GM19467 (cell line): ENCODE results near the gene RBAK.
"Not testable (repeated sequence)": the region's sequence is repeated elsewhere in the genome, so short reads cannot be mapped to it uniquely, and the experiment has no call there.

Source experiments
- ATAC-seq: cut with Tn5 transposase; IDR thresholded peaks from one replicate; pipeline ENCODE4 v1.9.1; 2021; ENCODE audit warnings: mild to moderate bottlenecking, moderate library complexity; ENCODE audit not compliant: unreplicated experiment

RBAK gene

DNA sequence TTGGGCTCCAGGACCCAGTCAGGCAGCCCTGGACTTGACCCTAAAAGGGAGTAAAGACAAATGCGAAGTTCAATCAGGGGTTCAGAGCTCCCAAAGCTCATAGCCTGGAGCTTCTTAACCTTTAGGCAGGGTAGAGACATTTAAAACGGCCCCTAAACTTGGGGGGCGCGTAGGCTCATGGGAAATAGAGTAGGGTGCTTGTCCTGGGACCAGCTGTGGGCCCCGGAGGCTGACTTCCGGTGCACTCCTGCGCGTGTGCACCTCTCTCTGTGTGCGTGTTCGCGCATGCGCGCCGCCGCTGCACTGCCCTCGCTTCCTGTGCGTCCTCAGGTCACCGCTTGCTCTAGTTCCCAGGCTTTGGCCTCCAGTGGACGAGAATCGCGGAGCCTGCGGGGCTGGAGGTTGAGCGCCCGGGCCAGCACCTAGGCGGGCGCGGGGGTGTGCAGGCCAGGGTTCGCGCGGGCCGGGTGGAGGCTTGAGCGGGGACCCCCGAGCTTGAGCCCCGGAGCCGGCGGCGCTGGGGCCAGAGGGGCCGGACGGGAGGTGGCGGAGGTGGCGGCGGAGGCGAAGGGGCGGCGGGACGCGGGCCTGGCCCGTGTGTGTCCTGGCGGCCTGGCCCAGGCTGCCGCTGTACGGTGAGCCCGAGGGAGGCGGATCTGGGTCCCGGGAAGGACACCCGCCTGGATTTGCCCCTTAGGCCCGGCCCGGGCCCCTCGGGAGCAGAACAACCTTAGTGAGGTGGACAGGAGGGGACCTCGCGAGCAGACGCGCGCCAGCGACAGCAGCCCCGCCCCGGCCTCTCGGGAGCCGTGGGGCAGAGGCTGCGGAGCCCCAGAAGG, at the start of gene RBAK:
Gene RBAK (plus strand): TSS at position 303 of the 839 bp plus-strand sequence. CDS start 2,217 bp downstream, outside the sequence.
- peak; percentile 100 for ATAC-seq

DNA sequence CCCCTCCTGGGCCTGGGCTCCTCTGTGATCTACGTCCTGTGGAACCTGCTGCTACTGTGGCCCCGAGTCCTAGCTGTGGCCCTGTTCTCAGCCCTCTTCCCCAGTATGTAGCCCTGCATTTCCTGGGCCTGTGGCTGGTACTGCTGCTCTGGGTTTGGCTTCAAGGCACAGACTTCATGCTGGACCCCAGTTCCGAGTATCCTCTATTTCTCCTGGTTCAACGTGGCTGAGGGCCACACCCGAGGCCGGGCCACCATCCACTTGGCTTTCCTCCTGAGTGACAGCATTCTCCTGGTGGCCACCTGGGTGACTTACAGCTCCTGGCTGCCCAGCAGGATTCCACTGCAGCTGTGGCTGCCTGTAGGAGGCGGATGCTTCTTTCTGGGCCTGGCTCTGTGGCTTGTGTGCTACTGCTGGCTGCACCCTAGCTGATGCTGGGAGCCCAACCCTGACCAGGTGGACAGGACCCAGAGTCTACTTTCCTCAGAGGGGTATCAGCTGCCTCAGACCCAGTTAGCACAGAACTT, 48.9 kb upstream of the RBAK start:
- no peak for ATAC-seq

DNA sequence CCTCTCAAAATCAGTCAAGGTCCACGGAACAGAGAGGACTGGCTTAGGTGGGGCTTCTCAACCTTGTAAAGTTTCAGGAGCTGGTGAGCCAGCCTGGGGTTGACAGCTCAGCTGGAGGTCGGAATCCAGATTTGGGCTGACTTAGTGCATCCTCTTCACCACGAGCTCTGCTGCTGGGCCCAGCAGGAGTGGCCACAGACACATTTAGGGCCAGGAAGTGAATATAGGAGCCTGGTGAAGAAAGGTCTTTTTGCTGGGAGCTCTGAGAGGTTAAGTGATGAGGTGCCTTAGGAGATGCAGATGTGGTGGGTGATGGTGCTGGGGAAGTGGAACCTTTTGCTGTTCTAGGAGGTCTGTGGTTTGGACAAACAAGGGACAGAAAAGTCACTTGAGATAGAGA, 47.4 kb upstream of the RBAK start:
- no peak for ATAC-seq

DNA sequence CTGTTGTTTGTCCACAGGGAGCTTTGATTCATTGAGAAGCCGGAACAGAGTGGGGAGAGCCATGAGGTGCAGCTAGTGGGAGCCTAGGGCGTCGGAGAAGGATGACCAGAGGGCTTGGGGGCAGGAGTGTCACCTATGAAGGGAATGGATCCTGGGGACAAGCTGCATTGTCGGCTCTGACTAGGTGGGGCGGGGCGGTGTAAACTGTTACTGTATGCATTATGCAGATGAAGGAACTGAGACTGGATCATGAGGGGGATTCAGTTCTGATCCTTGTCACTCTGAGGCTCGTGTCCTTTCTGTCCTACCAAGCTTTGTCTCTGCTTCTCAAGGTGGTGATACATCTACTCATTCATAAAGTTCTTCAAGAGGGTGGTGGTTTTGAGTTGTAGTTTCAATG, 46.8 kb upstream of the RBAK start:
- no peak for ATAC-seq

DNA sequence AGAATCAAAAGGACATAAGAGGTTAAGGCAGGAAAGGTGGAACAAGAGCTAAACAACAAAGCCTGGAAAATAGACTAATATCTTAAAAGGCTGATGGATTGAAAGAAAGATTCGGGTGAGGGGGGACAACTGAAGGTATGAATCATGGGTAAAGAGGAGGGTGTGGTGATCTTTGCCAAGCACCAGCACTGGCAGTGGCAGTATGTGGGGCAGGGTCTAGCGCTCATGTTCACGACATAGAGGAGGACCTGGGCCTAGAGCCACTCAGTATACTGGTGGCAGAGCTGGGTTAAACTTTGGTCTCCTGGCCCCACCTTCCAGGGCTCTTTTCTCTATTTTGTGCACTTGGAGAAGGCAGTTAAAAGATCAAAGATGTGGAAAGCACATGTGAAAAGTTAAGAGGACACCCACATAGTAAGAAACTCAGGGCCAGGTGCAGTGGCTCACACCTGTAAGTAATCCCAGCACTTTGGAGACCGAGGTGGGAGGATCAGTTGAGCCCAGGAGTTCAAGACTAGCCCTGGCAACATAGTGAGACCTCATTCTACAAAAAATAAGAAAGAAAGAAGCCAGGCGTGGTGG, 46.2 kb upstream of the RBAK start:
- no peak for ATAC-seq

DNA sequence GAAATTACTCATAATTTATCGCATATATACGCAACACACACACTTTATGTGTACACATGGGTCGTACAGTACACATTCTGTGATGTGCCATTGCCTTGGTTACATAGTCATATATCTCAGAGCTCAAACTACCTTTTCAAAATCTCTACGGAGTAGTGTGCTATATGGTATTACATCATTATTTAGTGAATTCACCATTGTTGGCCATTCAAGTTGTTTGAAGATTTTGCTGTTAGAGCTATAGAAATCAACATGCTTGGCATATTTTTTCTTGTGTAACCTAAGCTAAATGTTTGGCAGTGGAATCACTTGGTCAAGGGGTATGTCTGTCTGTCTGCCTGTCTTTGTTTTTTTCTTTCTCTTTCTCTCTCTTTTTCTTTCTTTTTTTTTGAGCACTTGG, 44.7 kb upstream of the RBAK start:
- ATAC-seq = no peak

DNA sequence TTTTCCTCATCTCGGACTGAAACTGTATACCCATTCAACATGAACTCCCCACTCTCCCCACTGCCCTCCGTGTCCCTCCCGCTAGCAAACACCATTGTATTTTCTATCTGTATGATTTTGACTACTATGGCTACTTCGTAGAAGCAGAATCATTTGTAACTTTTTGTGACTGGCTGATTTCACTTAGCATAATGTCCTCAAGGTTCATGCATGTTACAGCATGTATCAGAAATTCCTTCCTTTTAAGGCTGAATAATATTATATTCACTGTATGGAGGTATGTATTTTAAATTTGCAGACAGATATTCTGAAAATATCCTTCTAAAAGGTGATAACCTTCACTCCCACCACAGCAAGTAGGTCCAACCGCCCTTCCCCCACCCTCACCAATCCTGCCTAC, 43.7 kb upstream of the RBAK start:
- ATAC-seq = no peak

DNA sequence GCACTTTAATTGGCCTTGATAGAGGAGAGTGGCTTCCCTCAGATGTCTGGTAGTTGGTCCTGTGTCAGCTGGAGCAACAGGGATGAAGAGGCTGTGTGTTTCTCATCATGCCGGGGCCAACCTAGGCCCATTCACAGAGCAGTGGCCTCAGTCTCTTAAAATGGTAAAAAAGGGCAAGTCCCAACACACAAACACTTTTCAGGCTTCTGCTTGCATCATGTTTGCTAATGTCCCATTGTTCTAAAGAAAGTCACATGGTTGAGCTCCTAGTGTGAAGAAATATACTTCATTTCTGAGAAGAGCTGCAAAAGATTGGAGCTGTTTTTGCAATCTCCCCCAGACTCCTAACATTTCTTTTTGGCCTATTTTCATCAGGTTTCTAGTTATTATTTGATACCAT, 40.6 kb upstream of the RBAK start:
- no peak for ATAC-seq

DNA sequence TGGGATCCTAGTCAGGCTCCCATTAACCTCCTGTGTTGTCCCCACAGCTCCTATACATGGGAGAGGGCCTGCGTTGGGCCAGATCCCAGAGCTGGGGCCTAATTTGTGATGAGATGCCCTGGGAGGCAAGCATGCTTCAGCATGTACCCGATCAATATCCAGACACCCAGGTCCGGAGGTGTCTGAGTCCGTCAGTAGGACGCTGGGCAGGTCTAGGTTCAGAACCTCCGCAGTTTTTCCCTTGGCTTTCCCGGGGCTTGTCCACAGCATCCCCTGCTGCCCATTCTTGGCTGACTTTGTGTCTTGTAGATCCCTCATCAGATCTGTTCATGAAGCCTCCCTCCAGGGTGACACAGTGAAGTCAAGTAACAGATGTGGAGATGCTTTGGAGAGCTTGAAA, 32.7 kb upstream of the RBAK start:
- no peak for ATAC-seq

DNA sequence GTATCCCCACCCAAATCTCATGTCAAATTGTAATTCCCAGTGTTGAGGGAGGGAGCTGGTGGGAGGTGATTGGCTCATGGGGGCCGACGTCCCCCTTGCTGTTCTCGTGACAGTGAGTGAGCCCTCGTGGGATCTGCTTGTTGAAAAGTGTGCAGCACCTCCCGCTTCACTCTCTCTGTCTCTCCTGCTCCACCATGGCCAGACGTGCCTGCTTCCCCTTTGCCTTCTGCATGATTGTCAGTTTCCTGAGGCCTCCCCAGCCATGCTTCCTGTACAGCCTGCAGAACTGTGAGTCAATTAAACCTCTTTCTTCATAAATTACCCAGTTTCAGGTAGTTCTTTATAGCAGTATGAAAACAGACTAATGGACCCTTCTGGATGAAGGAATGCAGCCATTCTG, 29.7 kb upstream of the RBAK start:
- not testable (repeated sequence) for ATAC-seq

DNA sequence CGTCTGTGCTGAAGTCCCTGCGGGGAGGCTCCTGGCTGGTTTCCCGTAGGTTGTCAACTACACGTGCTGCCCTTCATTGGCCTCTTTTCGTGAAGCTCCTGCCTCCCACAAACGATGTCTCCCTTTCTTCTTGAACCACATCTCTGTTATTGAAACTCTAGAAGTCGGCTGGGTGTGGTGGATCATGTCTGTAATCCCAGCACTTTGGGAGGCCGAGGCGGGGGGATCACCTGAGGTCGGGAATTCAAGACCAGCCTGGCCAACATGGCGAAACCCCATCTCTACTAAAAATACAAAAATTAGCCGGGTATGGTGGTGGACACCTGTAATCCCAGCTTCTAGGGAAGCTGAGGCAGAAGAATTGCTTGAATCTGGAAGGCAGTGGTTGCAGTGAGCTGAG, 28.0 kb upstream of the RBAK start:
- not testable (repeated sequence) for ATAC-seq

DNA sequence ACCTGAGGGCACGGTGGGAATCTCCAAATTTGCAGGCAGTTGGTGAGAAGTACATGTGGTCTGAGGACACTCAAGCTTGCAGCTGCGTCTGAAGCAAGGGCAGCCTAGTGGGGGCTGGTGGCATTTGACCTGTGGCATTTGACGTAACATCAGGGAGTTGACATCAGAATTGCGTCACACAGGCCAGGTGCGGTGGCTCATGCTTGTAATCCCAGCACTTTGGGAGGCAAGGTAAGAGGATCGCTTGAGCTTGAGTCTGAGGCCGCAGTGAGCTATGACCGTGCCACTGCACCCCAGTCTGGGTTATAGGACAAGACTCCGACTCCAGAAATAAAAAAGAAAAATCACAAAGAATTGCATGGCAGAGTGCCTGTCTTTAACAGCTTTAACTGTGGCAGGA, 25.6 kb upstream of the RBAK start:
- ATAC-seq = no peak

DNA sequence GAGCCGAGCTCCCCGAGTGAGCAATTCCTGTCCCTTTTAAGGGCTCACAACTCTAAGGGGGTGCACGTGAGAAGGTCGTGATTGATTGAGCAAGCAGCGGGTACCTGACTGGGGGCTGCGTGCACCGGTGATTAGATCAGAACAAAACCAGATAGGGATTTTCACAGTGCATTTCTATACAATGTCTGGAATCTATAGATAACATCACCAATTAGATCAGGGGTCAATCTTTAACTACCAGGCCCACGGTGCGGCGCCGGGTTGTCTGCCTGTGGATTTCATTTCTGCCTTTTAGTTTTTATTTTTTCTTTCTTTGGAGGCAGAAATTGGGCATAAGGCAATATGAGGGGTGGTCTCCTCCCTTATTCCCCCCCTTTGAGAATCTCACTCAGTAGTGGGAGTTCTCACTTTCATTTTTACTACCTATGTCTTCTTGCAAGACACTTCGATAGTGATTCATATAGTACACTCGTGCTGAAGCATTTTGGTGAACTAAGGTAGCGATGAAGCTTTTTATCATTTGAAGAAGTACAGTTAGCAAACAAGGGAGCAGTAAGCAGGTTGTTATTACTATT, 24.6 kb upstream of the RBAK start:
- not testable (repeated sequence) for ATAC-seq

DNA sequence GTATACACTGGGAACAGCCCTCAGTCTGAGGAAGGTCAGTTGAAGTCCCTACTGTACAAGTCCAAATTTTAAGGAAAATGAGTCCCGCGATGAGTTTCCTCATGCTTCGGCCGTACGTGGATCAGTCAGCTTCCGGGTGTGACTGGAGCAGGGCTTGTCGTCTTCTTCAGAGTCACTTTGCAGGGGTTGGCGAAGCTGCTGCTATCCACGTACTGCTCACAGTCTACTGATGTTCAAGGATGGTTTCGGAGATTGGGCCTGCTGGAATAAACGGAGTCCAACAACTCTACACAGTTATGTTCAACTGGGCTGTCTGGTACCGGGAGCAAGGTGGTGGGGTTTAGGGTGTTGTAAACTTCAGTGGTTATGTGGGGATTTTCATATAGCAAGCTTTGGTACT, 22.0 kb upstream of the RBAK start:
- ATAC-seq = not testable (repeated sequence)

DNA sequence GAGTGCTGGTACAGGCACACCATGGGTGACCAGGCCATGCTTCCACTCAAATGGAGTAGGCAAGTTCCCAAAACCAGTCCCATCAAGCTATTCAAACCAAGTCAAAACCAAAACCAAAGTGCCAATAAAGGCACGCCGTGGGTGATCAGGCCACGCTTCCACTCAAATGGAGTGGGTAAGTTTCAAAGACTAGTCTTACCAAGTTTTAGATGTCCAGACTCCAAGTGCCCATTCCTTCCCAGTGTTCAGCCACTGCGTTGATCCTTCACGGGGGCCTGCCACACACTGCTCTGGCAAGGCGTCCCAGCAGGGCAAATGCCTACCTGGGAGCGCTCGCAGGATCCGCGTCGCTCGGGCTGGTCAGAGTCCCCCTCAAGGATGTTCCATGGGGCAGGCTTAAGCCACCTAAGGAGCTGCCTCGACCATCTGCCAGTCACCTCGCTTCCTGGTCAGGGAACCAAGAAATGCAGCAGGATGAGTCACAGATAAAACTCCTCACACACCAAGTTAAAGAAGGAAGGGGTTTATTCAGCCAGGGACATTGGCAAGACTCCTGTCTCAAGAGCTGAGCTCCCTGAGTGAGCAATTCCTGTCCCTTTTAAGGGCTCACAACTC, 17.8 kb upstream of the RBAK start:
- not testable (repeated sequence) for ATAC-seq

DNA sequence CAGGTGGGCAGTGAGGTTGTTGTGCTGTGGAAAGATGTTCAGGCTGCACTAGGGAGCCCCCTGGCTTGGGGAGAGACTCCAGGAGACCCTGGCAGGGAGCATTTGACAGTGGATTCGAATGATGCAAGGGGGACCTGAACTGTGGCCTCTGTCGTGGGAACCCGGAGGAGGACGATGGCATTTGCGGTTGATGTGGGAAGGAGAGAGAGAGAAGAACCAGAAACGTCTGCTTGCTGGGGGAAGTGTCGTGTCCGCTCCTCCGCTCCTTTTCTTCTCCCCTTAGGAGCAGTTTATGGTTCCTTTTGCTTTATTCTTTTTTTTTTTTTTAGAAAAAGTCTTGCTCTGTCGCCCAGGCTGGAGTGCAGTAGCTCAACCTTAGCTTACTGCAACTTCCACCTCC, 12.5 kb upstream of the RBAK start:
- ATAC-seq = not testable (repeated sequence)

DNA sequence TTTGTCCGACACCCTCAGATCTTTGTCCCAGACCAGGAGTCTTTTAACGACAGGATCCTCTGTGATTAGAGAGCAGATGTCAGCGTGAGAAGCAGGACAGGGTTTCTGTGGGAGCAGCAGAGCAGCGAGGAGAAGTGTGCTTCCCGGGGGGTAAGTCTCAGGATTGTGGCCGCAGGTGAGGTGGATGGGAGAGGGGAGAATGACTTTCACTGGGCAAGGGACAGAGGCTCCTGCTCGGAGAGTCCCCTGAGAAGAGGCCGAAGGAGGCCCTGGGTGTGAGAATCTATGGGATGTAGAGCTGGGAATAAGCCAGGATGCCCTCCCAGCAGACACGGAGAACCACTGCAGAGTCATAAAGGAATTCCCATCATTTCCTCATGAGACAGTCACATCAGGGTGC, 10.4 kb upstream of the RBAK start:
- no peak for ATAC-seq

DNA sequence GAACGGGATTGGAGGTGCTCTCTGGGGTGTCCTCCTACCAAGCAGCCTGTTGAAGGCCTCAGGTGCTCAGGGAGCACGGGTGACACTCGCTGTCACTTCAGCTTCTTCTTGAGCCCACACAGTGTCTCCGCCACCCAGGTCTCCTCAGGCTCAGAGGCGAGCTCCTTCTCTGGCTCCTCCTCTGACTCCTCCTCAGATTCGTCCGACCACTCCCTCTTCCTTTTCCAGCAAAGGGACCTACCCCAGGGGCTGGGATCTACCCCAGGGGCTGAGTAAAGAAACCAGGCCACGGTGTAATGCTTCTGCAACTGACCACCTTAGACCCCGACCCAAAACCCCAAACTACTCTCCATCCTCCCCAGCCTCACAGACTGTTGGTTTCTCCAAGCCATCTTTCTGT, 9.2 kb upstream of the RBAK start:
- ATAC-seq = no peak

DNA sequence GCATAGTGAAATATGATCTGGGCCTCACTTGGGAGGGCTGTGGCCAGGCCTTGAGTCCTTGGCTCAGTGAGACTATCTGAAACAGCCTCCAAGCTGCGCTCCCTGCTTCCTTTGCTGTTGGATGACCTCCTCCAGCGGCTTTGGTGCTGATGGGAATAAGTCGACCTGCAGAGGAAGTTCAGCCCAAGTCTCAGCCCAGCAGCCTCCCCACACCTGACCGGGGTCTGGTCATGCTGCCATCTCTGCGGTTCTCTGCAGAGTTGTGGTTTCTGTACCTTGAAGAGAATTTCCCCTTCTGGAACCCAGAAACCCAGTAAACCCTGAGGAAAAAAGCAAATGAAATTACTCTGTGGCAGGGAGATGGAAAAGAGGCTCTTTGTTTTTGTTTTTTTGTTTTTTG, 4.6 kb upstream of the RBAK start:
- no peak for ATAC-seq

DNA sequence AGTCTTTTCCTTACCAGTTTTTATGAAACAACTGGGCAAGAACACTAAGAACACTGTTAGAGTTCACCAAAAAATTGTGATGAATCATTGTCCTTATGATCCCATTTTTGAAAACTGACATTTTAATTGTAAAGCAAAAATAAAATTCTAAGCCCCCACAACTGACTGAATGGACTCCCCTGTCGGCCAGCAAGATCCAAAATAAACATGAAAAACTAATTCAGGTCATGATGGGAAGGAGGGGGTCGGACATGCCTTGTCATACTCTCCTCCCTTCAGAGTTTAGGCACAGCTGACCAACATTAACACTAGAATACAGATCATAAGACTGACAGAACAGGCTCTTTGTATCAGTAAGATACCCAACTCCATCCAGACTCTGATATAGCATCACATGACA, 2.0 kb upstream of the RBAK start:
- no peak for ATAC-seq

DNA sequence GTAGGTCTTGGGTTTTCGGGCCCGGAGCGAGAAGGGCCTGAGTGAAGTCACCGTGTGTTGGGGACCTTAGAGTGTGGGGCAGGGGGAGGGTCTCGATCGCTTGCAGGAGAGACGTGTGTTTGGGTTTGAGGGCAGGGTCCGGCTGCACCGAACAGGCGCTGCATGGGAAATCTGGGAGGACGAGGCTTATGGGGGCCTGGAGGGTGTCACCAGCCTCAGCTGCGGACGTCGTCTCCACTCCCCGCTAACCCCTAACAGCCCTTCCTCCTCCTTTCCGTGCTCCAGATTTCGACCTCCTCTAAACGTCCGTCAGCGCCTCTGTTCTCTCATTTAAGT, 705 bp downstream of the RBAK start:
- not testable (repeated sequence) for ATAC-seq

DNA sequence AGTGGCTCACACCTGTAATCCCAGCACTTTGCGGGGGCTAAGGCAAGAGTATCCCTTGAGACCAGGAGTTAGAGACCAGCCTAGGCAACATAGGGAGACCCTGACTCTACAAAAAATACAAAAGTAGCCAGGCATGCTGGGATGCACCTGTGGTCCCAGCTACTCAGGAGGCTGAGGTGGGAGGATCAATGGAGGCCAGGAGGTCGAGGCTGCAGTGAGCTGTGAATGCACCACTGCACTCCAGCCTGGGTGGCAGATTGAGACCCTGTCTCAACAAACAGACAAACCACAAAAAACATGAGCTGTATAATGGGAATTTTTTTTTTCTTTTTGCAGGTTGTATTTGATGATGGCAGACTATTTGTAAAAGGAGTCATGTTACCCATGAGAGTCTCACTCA, 1.5 kb downstream of the RBAK start:
- ATAC-seq = not testable (repeated sequence)
